Endodermal cell (in vitro differentiated cells): ENCODE data around the gene RYK. TPM values are rescaled to one million over a fixed set of nuclear protein-coding genes. Genes with fewer than 3 reads are reported as not detected.

Experiments
- DNase-seq: peaks from one replicate; pipeline ENCODE4 v3.0.0-alpha.2; 2017
- H3K27ac ChIP-seq: 2 replicates; pipeline ENCODE4 v1.5.1; 2013; ENCODE audit warnings: mild to moderate bottlenecking, low read depth, low read length, moderate library complexity
- H3K27me3 ChIP-seq: 2 replicates; pipeline ENCODE4 v1.6.1; 2013; ENCODE audit warnings: mild to moderate bottlenecking, low read length, moderate library complexity; ENCODE audit not compliant: insufficient read depth, control insufficient read depth, poor library complexity, severe bottlenecking
- H3K36me3 ChIP-seq: 2 replicates; pipeline ENCODE4 v1.7.0; 2013; ENCODE audit warnings: mild to moderate bottlenecking, low read length, moderate library complexity; ENCODE audit not compliant: control insufficient read depth, insufficient read depth
- H3K4me1 ChIP-seq: one replicate; pipeline ENCODE4 v1.7.0; 2013; ENCODE audit warnings: low read length; ENCODE audit not compliant: control insufficient read depth, insufficient read depth
- H3K4me3 ChIP-seq: 2 replicates; pipeline ENCODE4 v1.5.1; 2013; ENCODE audit warnings: mild to moderate bottlenecking, low read length, moderate library complexity
- H3K9ac ChIP-seq: 2 replicates; pipeline ENCODE4 v1.6.1; 2013; ENCODE audit warnings: mild to moderate bottlenecking, low read length, moderate library complexity; ENCODE audit not compliant: poor library complexity, severe bottlenecking; ENCODE audit errors: extremely low read depth
- H3K9me3 ChIP-seq: 2 replicates; pipeline ENCODE4 v1.6.1; 2013; ENCODE audit warnings: mild to moderate bottlenecking, low read length, moderate library complexity; ENCODE audit not compliant: control insufficient read depth
- H3K27ac Mint-ChIP-seq: 2 replicates; pipeline ENCODE4 v1.8.0; 2020; ENCODE audit warnings: mixed read lengths
- H3K27me3 Mint-ChIP-seq: 2 replicates; pipeline ENCODE4 v1.8.0; 2021; ENCODE audit warnings: mild to moderate bottlenecking, mixed read lengths; ENCODE audit not compliant: insufficient read depth
- H3K36me3 Mint-ChIP-seq: 2 replicates; pipeline ENCODE4 v1.8.0; 2020; ENCODE audit warnings: low read depth, mixed read lengths
- H3K4me1 Mint-ChIP-seq: 2 replicates; pipeline ENCODE4 v1.8.0; 2020; ENCODE audit warnings: mixed read lengths
- H3K4me3 Mint-ChIP-seq: 2 replicates; pipeline ENCODE4 v1.8.0; 2020; ENCODE audit warnings: mild to moderate bottlenecking, moderate library complexity, mixed read lengths
- H3K9me3 Mint-ChIP-seq: 2 replicates; pipeline ENCODE4 v1.8.0; 2020; ENCODE audit warnings: mild to moderate bottlenecking, mixed read lengths
- CTCF ChIP-seq: fragments of 200-600 bp; sonication (generic); conservative IDR thresholded peaks from 2 replicates; pipeline ENCODE4 v1.5.0; 2021; ENCODE audit warnings: antibody characterized with exemption, mild to moderate bottlenecking
- WGBS, 2 experiments: methylation state at CpG; one replicate each; pipeline versions ENCODE4 v1.1.5 to v1.1.7; 2013; ENCODE audit warnings: missing lambda C conversion rate in 2 of 2, mixed read lengths in 1 of 2; ENCODE audit not compliant: insufficient coverage in 1 of 2, insufficient read length in 1 of 2; 5-methylcytosine and 5-hydroxymethylcytosine counted together
- total RNA-seq, 2 donors: library from RNA; stranded (reverse); fragmentation: NEBNext Ultra II Directional in 1 of 2; extraction: Animal tissue kit (Norgen Biotek cat#: 25700) in 1 of 2; gene quantifications; 2 replicates in 1 of 2; 3 replicates in 1 of 2; pipeline ENCODE4 v1.2.1, GENCODE V29; 2021

Gene RYK
- total RNA-seq, 2 donors from 2014 or later: 79.2 to 85.5 TPM

GRCh38 chr3:134134698-134135415, 115.8 kb downstream of the RYK start:
- Mint-ChIP-seq H3K4me1 (no peaks in the 10 kb centered on the region), H3K4me3 (no peak overlapping the region), H3K27ac (no peak overlapping the region), H3K27me3 (no peaks in the 10 kb centered on the region), H3K9me3 (peaks cover 32% of the 10 kb centered on the region), H3K36me3 (peaks cover 10% of the 10 kb centered on the region)
- H3K27me3 ChIP-seq: no peaks in the 10 kb centered on the region
- no peak for DNase-seq
- H3K27ac ChIP-seq: no peak overlapping the region
- H3K9me3 ChIP-seq: peaks cover 10% of the 10 kb centered on the region
- no peak overlapping the region for H3K4me3 ChIP-seq
- H3K36me3 ChIP-seq: no peaks in the 10 kb centered on the region
- TF ChIP-seq CTCF: no peak
- no peaks in the 10 kb centered on the region for H3K4me1 ChIP-seq
- no peak overlapping the region for H3K9ac ChIP-seq
- 94 to 100% methylated on average over 1 to 3 of the region's 3 CpGs for WGBS, 2 experiments

- Histone ChIP-seq H3K27me3 (no peaks in the 10 kb centered on the region), H3K9me3 (peaks cover 14% of the 10 kb centered on the region), H3K27ac (no peak overlapping the region), H3K9ac (no peak overlapping the region), H3K36me3 (no peaks in the 10 kb centered on the region), H3K4me3 (no peak overlapping the region), H3K4me1 (no peaks in the 10 kb centered on the region)
- peaks cover 10% of the 10 kb centered on the region for H3K36me3 Mint-ChIP-seq
- H3K9me3 Mint-ChIP-seq: peaks cover 38% of the 10 kb centered on the region
- H3K27me3 Mint-ChIP-seq: no peaks in the 10 kb centered on the region
- DNase-seq: no peak
- no peaks in the 10 kb centered on the region for H3K4me1 Mint-ChIP-seq
- no peak overlapping the region for H3K4me3 Mint-ChIP-seq
- TF ChIP-seq CTCF: no peak
- WGBS, 2 experiments: 85 to 100% methylated on average over 1 of the region's 1 CpG
- no peak overlapping the region for H3K27ac Mint-ChIP-seq
Measured at GRCh38 chr3:134134240-134134639, 116.4 kb downstream of the RYK start.

GRCh38 chr3:134132961-134133360, 117.7 kb downstream of the RYK start:
- H3K9me3 ChIP-seq: peaks cover 20% of the 10 kb centered on the region
- H3K9ac ChIP-seq: no peak overlapping the region
- no peak overlapping the region for H3K4me3 ChIP-seq
- Mint-ChIP-seq H3K36me3 (peaks cover 20% of the 10 kb centered on the region), H3K9me3 (peaks cover 44% of the 10 kb centered on the region), H3K27me3 (no peaks in the 10 kb centered on the region), H3K4me1 (no peaks in the 10 kb centered on the region), H3K4me3 (no peak overlapping the region), H3K27ac (no peak overlapping the region)
- no peak overlapping the region for H3K27ac ChIP-seq
- no peak for DNase-seq
- no peaks in the 10 kb centered on the region for H3K27me3 ChIP-seq
- 92 to 93% methylated on average over 3 of the region's 3 CpGs for WGBS, 2 experiments
- TF ChIP-seq CTCF: no peak
- H3K36me3 ChIP-seq: no peaks in the 10 kb centered on the region
- no peaks in the 10 kb centered on the region for H3K4me1 ChIP-seq
